Testis (tissue), 2 donors: Measurements from ENCODE around the gene HMMR.
"Not testable (repeated sequence)": the region's sequence is repeated elsewhere in the genome, so short reads cannot be mapped to it uniquely, and the experiment has no call there.

Experiments
- CTCF ChIP-seq, 3 experiments: fragments of 450-650 bp in 2 of 3; fragments of 200-600 bp in 1 of 3; sonication (generic) in 1 of 3; IDR thresholded peaks; one replicate each; pipeline ENCODE4 v1.5.1; 2016 to 2019; ENCODE audit warnings: antibody characterized with exemption in 3 of 3, mild to moderate bottlenecking in 2 of 3, moderate library complexity in 1 of 3
- POLR2A ChIP-seq: fragments of 450-650 bp; IDR thresholded peaks from one replicate; pipeline ENCODE4 v1.6.1; 2017; ENCODE audit warnings: antibody characterized with exemption, mild to moderate bottlenecking, moderate library complexity

GRCh38 chr5:163536442-163536841 lies 76.0 kb downstream of the HMMR start:
- not testable (repeated sequence) for TF ChIP-seq CTCF (IDR thresholded peaks at IDR 0.05); POLR2A
